Epithelial cell of esophagus (primary cell): ENCODE results near the gene UBE2E1.

Experiments used
- DNase-seq: peaks from one replicate; pipeline ENCODE4 v3.0.0; 2010; ENCODE audit warnings: low read depth
- H3K4me3 ChIP-seq: 2 replicates; pipeline ENCODE4 v1.5.1; 2011; ENCODE audit warnings: mild to moderate bottlenecking, low read length, control low read depth
- CTCF ChIP-seq: IDR thresholded peaks from 2 replicates; pipeline ENCODE4 v1.5.1; 2011; ENCODE audit warnings: low read depth, mild to moderate bottlenecking, low read length, control low read depth, inconsistent platforms; ENCODE audit not compliant: insufficient read depth; ENCODE audit errors: missing control alignments

UBE2E1 gene

GRCh38 chr3:23779841-23780240 lies 25.9 kb upstream of the UBE2E1 start:
- DNase-seq = no peak
- H3K4me3 ChIP-seq = no peak overlapping the region
- no peak for TF ChIP-seq CTCF

- TF ChIP-seq CTCF = no peak
- no peak overlapping the region for H3K4me3 ChIP-seq
These were observed 24.7 kb upstream of the UBE2E1 start for GRCh38 chr3:23781051-23781450.

GRCh38 chr3:23781871-23782270 lies 23.9 kb upstream of the UBE2E1 start:
- DNase-seq = no peak
- TF ChIP-seq CTCF = no peak
- no peak overlapping the region for H3K4me3 ChIP-seq

More at GRCh38 chr3:23781051-23781450, 24.7 kb upstream of the UBE2E1 start:
- no peak for DNase-seq

GRCh38 chr3:23785097-23785645 lies 20.6 kb upstream of the UBE2E1 start:
- TF ChIP-seq CTCF = no peak
- no peak overlapping the region for H3K4me3 ChIP-seq
- no peak for DNase-seq

- no peak overlapping the region for H3K4me3 ChIP-seq
- no peak for DNase-seq
- no peak for TF ChIP-seq CTCF
These were observed 19.9 kb upstream of the UBE2E1 start for GRCh38 chr3:23785882-23786281.

GRCh38 chr3:23791678-23792077 lies 14.1 kb upstream of the UBE2E1 start:
- no peak overlapping the region for H3K4me3 ChIP-seq
- TF ChIP-seq CTCF = no peak
- no peak for DNase-seq

- DNase-seq = no peak
- no peak for TF ChIP-seq CTCF
- H3K4me3 ChIP-seq = no peak overlapping the region
These were observed 12.1 kb upstream of the UBE2E1 start for GRCh38 chr3:23793528-23794134.
